GM12878 (cell line): ENCODE measurements around the gene ABHD8.

Source experiments
- BRCA1 ChIP-seq: IDR thresholded peaks from 2 replicates; pipeline ENCODE4 v1.6.1; 2011; ENCODE audit warnings: low read depth, low read length, improper control_type of control experiment
- CTCF ChIP-seq, 3 experiments: IDR thresholded peaks in 2 of 3; conservative IDR thresholded peaks in 1 of 3; 2 replicates each; pipeline ENCODE4 v1.5.1; 2011; ENCODE audit warnings: low read depth in 3 of 3, low read length in 3 of 3, mild to moderate bottlenecking in 3 of 3, control low read depth in 2 of 3, moderate library complexity in 2 of 3, inconsistent platforms in 1 of 3, mixed read lengths in 1 of 3; ENCODE audit not compliant: control insufficient read depth in 2 of 3, insufficient read depth in 1 of 3; ENCODE audit errors: extremely low read depth in 1 of 3
- EP300 ChIP-seq, 2 experiments: fragments of 150-350 bp in 1 of 2; IDR thresholded peaks; 2 replicates each; pipeline ENCODE4 v1.6.1; 2011 to 2012; ENCODE audit warnings: low read depth in 2 of 2, low read length in 2 of 2, borderline replicate concordance in 1 of 2, improper control_type of control experiment in 1 of 2, inconsistent platforms in 1 of 2; ENCODE audit not compliant: control insufficient read depth in 1 of 2
- ETV6 ChIP-seq, 2 experiments: fragments of 450-650 bp in 1 of 2; IDR thresholded peaks in 1 of 2; conservative IDR thresholded peaks in 1 of 2; 2 replicates each; pipeline ENCODE4 v1.6.1; 2014; ENCODE audit warnings: antibody characterized with exemption in 1 of 2, borderline replicate concordance in 1 of 2, low read depth in 1 of 2, mild to moderate bottlenecking in 1 of 2, moderate library complexity in 1 of 2

- TF ChIP-seq BRCA1 = no peak
- no peak for TF ChIP-seq ETV6 (conservative IDR thresholded peaks at IDR 0.05 in 1 of 2, IDR thresholded peaks at IDR 0.05 in 1 of 2; ENCODE audit: borderline replicate concordance in 1 of 2, low read depth in 1 of 2)
- TF ChIP-seq EP300 (IDR thresholded peaks at IDR 0.05; ENCODE audit: borderline replicate concordance in 1 of 2, control insufficient read depth in 1 of 2, low read depth in 2 of 2, low read length in 2 of 2) = no peak
- no peak for TF ChIP-seq CTCF (IDR thresholded peaks at IDR 0.05 in 2 of 3, conservative IDR thresholded peaks at IDR 0.05 in 1 of 3; ENCODE audit: control insufficient read depth in 2 of 3, extremely low read depth in 1 of 3, insufficient read depth in 1 of 3, low read depth in 3 of 3, low read length in 3 of 3)
Measured at GRCh38 chr19:17243211-17243829, 59.9 kb downstream of the ABHD8 start.
